ENCODE data around the gene VTA1.
"Not testable (repeated sequence)": the region's sequence is repeated elsewhere in the genome, so short reads cannot be mapped to it uniquely, and the experiment has no call there.

VTA1 gene

GRCh38 chr6:142121342-142121741 lies 25.7 kb upstream of the VTA1 start:
- ChIA-PET CTCF (interaction anchor here (0.9 to 3.2 kb wide), 2 partner anchors 9 to 132 kb away, joined by 5 to 24 read pairs; no protein-coding TSS in a partner anchor), POLR2A (no interaction called here)
- DNase-seq (ENCODE audit: extremely low spot score): no peak
- TF ChIP-seq CTCF (IDR thresholded peaks at IDR 0.05; ENCODE audit: control extremely low read depth, extremely low read depth, low read depth, missing control alignments): no peak

- no peak for DNase-seq (ENCODE audit: extremely low spot score)
- ChIA-PET CTCF (interaction anchor here (0.9 kb wide), 1 partner anchor 94 kb away, joined by 3 read pairs; no protein-coding TSS in a partner anchor), POLR2A (no interaction called here)
- no peak for TF ChIP-seq CTCF (IDR thresholded peaks at IDR 0.05; ENCODE audit: control extremely low read depth, extremely low read depth, low read depth, missing control alignments)
Measured at GRCh38 chr6:142130814-142131213, 16.2 kb upstream of the VTA1 start.

- CTCF ChIA-PET: no interaction called here
- POLR2A ChIA-PET: no interaction called here
- no peak for DNase-seq (ENCODE audit: extremely low spot score)
- TF ChIP-seq CTCF (IDR thresholded peaks at IDR 0.05; ENCODE audit: control extremely low read depth, extremely low read depth, low read depth, missing control alignments): no peak
Measured at GRCh38 chr6:142132625-142133024, 14.4 kb upstream of the VTA1 start, which contains the start of gene GJE1. GJE1 (plus strand) TSS chr6:142132925; CDS start chr6:142133159, 234 bp downstream.

GRCh38 chr6:142138876-142139275 lies 8.2 kb upstream of the VTA1 start:
- no peak for DNase-seq (ENCODE audit: extremely low spot score)
- no peak for TF ChIP-seq CTCF (IDR thresholded peaks at IDR 0.05; ENCODE audit: control extremely low read depth, extremely low read depth, low read depth, missing control alignments)
- CTCF ChIA-PET: interaction anchor here (0.9 to 1.3 kb wide), 3 partner anchors 7 to 27 kb away, joined by 3 read pairs; partner anchors contain the start of genes NMBR and VTA1
- POLR2A ChIA-PET: no interaction called here

GRCh38 chr6:142141531-142141930 lies 5.5 kb upstream of the VTA1 start:
- DNase-seq (ENCODE audit: extremely low spot score); POLR2A ChIA-PET; CTCF ChIA-PET: not testable (repeated sequence)

GRCh38 chr6:142152746-142153145 lies 5.7 kb downstream of the VTA1 start:
- DNase-seq (ENCODE audit: extremely low spot score): no peak
- no peak for TF ChIP-seq CTCF (IDR thresholded peaks at IDR 0.05; ENCODE audit: control extremely low read depth, extremely low read depth, low read depth, missing control alignments)
- POLR2A ChIA-PET: no interaction called here
- CTCF ChIA-PET: interaction anchor here (1.8 kb wide), 1 partner anchor 56 kb away, joined by 4 read pairs; no protein-coding TSS in a partner anchor

- CTCF ChIA-PET: no interaction called here
- no peak for TF ChIP-seq CTCF (IDR thresholded peaks at IDR 0.05; ENCODE audit: control extremely low read depth, extremely low read depth, low read depth, missing control alignments)
- DNase-seq (ENCODE audit: extremely low spot score): no peak
- POLR2A ChIA-PET: no interaction called here
Measured at GRCh38 chr6:142153196-142153595, 6.1 kb downstream of the VTA1 start.

Measured in GM10248 (cell line).